GM12872 (cell line): ENCODE data around the gene IFRD2.

Source experiments
- TF ChIP-seq, protein P1 (sequence below): IDR thresholded peaks from 3 replicates; pipeline ENCODE4 v1.5.1; 2011; ENCODE audit warnings: low read depth, mild to moderate bottlenecking, low read length, moderate library complexity; ENCODE audit not compliant: insufficient read depth

IFRD2 gene

DNA sequence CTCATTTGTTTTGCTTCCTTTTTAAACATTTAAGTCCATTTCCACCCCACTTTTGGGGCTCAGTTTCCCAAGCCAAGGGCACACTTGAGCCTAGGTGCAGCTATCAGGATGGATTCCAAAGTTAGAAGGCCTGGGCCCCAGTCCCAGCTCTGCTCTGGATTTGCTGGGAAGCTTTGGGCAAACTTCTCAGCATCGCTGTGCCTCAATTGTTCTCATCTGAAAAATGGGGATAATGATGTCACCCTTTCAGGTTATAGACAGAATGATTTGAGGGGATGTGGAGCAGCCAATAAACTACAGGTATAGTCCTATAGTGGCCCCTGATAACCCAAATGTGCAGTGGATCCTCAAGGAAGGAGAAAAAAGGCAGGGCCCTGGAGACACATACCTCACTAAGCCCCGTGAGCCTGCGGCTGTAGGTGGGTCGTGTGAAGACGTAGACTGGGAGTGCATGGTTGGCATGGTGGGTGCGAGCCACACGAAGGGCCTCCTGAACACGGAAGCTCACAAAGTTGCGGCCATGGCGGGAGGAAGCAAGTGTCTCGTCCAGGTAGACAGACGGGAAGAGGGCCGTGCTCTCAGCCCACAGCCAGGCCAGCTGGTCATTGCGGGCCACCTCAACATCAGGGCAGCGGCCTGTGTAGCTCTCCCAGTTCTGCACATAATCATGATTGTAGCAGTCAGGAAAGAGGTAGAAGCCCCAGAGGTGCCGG lies 27.1 kb upstream of the IFRD2 start:
- TF ChIP-seq, protein P1, sequence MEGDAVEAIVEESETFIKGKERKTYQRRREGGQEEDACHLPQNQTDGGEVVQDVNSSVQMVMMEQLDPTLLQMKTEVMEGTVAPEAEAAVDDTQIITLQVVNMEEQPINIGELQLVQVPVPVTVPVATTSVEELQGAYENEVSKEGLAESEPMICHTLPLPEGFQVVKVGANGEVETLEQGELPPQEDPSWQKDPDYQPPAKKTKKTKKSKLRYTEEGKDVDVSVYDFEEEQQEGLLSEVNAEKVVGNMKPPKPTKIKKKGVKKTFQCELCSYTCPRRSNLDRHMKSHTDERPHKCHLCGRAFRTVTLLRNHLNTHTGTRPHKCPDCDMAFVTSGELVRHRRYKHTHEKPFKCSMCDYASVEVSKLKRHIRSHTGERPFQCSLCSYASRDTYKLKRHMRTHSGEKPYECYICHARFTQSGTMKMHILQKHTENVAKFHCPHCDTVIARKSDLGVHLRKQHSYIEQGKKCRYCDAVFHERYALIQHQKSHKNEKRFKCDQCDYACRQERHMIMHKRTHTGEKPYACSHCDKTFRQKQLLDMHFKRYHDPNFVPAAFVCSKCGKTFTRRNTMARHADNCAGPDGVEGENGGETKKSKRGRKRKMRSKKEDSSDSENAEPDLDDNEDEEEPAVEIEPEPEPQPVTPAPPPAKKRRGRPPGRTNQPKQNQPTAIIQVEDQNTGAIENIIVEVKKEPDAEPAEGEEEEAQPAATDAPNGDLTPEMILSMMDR: no peak

DNA sequence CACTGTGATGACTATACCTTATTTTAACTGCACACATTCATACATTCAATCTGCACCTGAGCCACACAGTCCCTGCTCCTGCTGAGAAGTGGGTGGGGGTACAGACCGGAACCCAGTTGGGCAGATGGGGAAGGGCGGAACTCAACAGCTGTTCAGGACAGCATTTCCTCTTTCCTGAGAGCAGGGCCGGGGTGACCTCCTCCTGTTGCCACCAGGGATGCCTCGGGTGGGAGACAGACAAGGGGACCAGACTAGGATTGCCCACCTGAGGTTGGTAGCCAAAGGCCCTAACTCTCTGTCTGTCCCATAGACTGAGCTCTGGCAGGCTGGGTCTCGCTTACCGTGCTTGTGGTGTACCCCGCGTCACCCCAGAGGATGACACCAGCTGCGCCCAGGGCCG lies 26.4 kb upstream of the IFRD2 start:
- TF ChIP-seq, protein P1: no peak

DNA sequence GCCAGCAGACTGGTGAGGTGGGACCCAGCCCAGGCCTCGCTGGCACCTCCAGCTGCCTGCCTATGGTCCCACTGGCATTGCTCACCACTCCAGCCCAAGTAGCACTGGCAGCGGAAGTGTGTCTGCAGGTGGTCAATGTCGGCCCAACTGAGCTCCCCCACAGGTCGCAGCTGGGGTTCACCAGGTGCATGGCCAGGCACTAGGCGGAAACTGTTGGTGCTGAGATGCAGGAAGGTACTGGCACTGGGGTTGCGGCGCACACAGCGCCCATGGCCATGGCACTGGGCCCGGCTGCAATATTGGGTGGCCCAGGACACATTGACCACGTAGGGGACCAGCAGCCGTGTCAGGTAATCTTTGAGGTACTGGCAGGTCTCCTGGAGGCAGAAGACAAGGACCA lies 25.9 kb upstream of the IFRD2 start:
- TF ChIP-seq, protein P1: no peak

DNA sequence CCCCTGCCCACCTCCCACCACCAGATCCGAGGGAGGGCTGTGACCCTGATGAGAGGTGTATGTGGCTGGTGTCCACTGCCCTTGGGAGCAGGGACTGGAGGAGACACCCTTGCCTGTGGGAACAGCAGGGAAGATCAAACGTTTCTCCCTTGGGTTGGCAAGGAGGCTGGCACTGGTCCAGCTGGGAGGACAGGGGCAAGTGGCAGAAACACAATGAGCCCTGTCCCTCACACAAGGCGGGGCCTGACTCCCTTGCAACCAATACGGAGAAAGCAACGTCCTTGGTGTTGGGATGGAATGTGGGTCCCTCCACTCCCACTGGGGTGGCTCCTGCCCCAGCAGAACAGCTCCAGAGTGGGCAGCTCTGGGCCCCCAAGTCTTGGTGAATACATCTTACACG lies 25.1 kb upstream of the IFRD2 start:
- TF ChIP-seq, protein P1: no peak

DNA sequence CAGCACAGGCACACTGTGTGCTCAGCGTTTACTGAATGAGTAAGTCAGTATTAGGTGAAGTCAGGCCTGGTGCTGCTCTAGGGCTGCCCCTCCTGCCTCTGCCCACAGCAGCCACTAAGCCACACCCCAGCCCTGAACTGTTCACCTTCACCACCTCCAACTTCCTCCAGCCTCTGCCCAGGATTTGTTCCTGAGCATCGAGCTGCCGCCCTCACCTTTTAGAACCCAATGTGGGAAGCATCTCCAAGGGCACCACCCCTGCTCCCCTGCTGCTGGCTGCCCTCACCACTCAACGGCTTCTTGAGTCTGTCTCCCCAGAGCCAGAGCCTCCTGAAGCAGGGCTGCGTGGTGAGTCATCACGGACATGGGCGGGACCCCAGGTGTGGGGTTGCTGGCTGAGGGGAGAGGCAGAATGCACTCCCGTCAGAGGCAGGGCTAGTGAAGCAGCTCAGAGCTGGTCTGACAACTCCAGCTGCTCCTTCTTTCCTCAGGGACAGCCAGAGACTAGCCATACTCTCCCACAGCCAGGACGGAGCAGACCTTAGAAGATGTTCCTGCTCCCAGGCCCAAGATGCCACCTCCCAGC lies 24.5 kb upstream of the IFRD2 start:
- TF ChIP-seq, protein P1: no peak

DNA sequence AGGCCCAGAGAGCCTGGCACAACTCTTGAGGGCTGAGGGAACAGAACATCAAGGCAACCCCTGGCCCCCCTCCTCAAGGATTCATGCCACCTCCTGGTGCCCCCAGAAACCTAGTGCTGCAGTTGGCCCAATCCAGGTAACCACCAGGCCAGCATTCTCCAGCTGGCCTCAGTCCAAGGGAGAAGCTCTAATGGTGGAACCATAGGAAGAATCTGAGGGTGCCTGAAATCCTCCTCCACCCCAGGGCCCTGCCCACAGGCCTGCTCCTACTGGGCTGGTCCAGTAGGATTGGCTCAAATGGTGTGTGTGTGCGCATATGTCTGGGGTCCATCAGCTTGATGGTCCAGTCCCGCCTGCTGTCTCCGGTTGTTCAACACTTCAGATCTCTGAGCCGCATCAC lies 22.6 kb upstream of the IFRD2 start:
- TF ChIP-seq, protein P1: no peak

DNA sequence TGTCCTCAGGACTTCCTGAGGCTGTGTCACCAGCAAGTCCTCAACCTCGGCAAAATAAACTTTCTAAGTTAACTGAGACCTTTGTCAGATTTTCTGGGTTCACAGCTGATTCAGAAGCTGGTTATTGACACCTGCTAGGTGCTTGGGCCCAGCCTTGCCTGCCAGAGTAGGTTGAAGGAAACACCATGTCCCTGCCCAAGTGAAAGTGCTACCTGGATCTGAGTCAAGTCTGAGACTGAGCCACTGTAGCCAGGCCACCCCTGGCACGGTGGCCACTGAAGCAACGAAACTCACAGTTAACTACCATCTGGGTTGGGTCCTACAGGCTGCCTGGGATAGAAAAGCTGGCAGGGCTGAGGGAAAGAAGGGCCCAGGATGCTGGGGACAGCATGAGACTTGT lies 22.1 kb upstream of the IFRD2 start:
- TF ChIP-seq, protein P1: no peak
